Left lung (tissue), 10 donors: Measurements from ENCODE around the gene GSN. TPM values are rescaled to one million over a fixed set of nuclear protein-coding genes. Genes with fewer than 3 reads are reported as not detected.

Source experiments
- ATAC-seq: fragments of 200-7000 bp; cut with Tn5 transposase; one replicate; pipeline ENCODE4 v1.9.1; 2020; ENCODE audit warnings: moderate library complexity
- DNase-seq, 4 donors: peaks; one replicate each; pipeline ENCODE4 v3.0.0-alpha.2; 2013 to 2020
- H3K27ac ChIP-seq, 2 donors: fragments of 200-600 bp; sonication (generic) in 1 of 2; one replicate each; pipeline versions ENCODE4 v1.5.0 to v1.8.0; 2020 to 2021
- H3K27me3 ChIP-seq, 2 donors: fragments of 200-600 bp; sonication (generic) in 1 of 2; one replicate each; pipeline versions ENCODE4 v1.5.0 to v1.8.0; 2020 to 2021
- H3K36me3 ChIP-seq, 2 donors: fragments of 200-600 bp; sonication (generic) in 1 of 2; one replicate each; pipeline versions ENCODE4 v1.5.0 to v1.8.0; 2020 to 2021
- H3K4me1 ChIP-seq, 2 donors: fragments of 200-600 bp; one replicate each; pipeline ENCODE4 v1.8.0; 2021
- H3K4me3 ChIP-seq, 2 donors: fragments of 200-600 bp; sonication (generic) in 1 of 2; one replicate each; pipeline versions ENCODE4 v1.5.0 to v1.8.0; 2020 to 2021; ENCODE audit warnings: mild to moderate bottlenecking in 1 of 2
- H3K9me3 ChIP-seq, 2 donors: fragments of 200-600 bp; sonication (generic) in 1 of 2; one replicate each; pipeline versions ENCODE4 v1.5.0 to v1.8.0; 2020 to 2021
- CTCF ChIP-seq, 2 donors: fragments of 200-600 bp; sonication (generic) in 1 of 2; IDR thresholded peaks; one replicate each; pipeline versions ENCODE4 v1.5.0 to v1.8.0; 2021; ENCODE audit warnings: antibody characterized with exemption in 2 of 2
- intact Hi-C, 2 donors: fragments of 100-400 bp; cut with DNase I; formaldehyde crosslinking; loops; one replicate each; pipeline versions ENCODE4 v1.11.2 to v1.14.2; 2022
- polyA plus RNA-seq, 6 donors: library from polyadenylated mRNA; unstranded; fragments of 120-200 nt; gene quantifications; one replicate each; pipeline ENCODE4 v1.2.1, GENCODE V29; 2013; ENCODE audit not compliant: insufficient read length in 6 of 6
- total RNA-seq, 2 donors: library from RNA; stranded (reverse); fragmentation: NEBNext Ultra II Directional; extraction: Animal tissue kit (Norgen Biotek cat#: 25700); gene quantifications; one replicate each; pipeline ENCODE4 v1.2.1, GENCODE V29; 2021
- donor health status: DM: no; HTN: yes; CAD: no.
- donor health status: DM: no; HTN: no; CAD: no.

Gene GSN
- total and polyA plus RNA-seq, 8 donors: 43.0 to 485 (median 54.9) TPM

- Histone ChIP-seq H3K4me1 (peaks cover 27 to 63% of the 10 kb centered on the region in 2 donors), H3K27me3 (no peaks in the 10 kb centered on the region), H3K9me3 (no peaks in the 10 kb centered on the region), H3K36me3 (no peaks in the 10 kb centered on the region), H3K4me3 (peak overlapping the region in 1 of 2 donors; percentile 4), H3K27ac (peak overlapping the region; percentile 74 to 85)
- intact Hi-C loops: no loop called here
- DNase-seq: peak in 2 of 4 donors; percentile 62 to 75
- TF ChIP-seq CTCF (IDR thresholded peaks at IDR 0.05): no peak
- peak; percentile 28 for ATAC-seq
Observed at GRCh38 chr9:121271368-121272341, 3.7 kb downstream of the GSN start.

GRCh38 chr9:121272401-121272948, 4.5 kb downstream of the GSN start:
- no peaks in the 10 kb centered on the region for H3K9me3 ChIP-seq
- no peak overlapping the region for H3K4me3 ChIP-seq
- intact Hi-C loops: no loop called here
- ATAC-seq (no peak), DNase-seq (no peak)
- no peaks in the 10 kb centered on the region for H3K27me3 ChIP-seq
- H3K36me3 ChIP-seq: no peaks in the 10 kb centered on the region
- peak overlapping the region; percentile 74 to 85 for H3K27ac ChIP-seq
- peaks cover 34 to 61% of the 10 kb centered on the region in 2 donors for H3K4me1 ChIP-seq
- TF ChIP-seq CTCF (IDR thresholded peaks at IDR 0.05): no peak

GRCh38 chr9:121273064-121273775, 5.3 kb downstream of the GSN start:
- no peaks in the 10 kb centered on the region for H3K27me3 ChIP-seq
- ATAC-seq: no peak
- no peak overlapping the region for H3K4me3 ChIP-seq
- intact Hi-C loops: no loop called here
- no peak overlapping the region for H3K27ac ChIP-seq
- DNase-seq: no peak
- TF ChIP-seq CTCF (IDR thresholded peaks at IDR 0.05): no peak
- H3K36me3 ChIP-seq: no peaks in the 10 kb centered on the region
- peaks cover 42 to 65% of the 10 kb centered on the region in 2 donors for H3K4me1 ChIP-seq
- no peaks in the 10 kb centered on the region for H3K9me3 ChIP-seq

GRCh38 chr9:121274851-121275250, 6.9 kb downstream of the GSN start:
- Histone ChIP-seq H3K27ac (no peak overlapping the region), H3K27me3 (no peaks in the 10 kb centered on the region), H3K4me3 (no peak overlapping the region), H3K36me3 (no peaks in the 10 kb centered on the region), H3K9me3 (no peaks in the 10 kb centered on the region), H3K4me1 (peaks cover 51 to 70% of the 10 kb centered on the region in 2 donors)
- ATAC-seq: no peak
- TF ChIP-seq CTCF (IDR thresholded peaks at IDR 0.05): no peak
- DNase-seq: no peak
- intact Hi-C loops: no loop called here
